Measurements from ENCODE around the gene FRMD7.

Gene FRMD7

DNA sequence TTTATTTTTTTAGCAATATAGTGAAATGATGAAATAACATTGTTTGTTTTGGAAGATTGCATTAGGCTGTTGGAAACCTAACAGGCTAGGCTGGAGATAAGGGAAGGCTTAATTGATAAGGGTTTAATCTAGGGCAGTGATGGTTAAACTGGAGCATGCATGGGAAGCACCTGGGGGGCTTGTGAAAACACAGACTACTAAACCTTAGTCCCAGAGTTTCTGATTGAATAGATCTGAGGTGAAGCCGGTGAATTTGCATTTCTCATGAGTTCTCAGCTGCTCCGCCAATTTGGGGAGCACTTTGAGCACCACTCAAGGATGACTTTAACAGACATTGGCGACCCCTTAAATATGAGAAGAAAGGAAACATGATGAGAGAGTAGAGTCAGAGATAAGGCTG lies 93.2 kb downstream of the FRMD7 start:
- DNase-seq (ENCODE audit: low read depth), result no peak

DNA sequence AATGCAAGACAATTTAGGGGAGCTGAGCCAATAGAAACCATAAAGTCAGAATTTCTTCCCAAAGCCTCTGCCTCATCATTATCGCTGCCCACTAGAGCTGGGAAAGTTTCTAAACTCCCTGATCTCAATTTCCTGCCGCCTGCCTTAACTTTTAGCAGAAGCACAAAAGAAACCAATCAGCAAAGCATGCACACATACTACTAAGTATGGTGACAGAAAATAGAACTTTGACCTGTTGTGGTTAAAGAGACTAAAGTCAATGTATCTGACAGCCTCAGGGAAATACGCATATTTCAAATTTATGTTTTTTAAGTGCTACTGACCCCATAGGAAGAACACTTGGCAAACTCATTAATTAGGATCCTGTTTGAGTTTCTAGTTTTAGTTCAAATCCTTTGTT lies 94.7 kb downstream of the FRMD7 start:
- no peak for DNase-seq (ENCODE audit: low read depth)

GRCh38 chrX:132031867-132032266 lies 96.0 kb downstream of the FRMD7 start:
- no peak for DNase-seq (ENCODE audit: low read depth)

DNA sequence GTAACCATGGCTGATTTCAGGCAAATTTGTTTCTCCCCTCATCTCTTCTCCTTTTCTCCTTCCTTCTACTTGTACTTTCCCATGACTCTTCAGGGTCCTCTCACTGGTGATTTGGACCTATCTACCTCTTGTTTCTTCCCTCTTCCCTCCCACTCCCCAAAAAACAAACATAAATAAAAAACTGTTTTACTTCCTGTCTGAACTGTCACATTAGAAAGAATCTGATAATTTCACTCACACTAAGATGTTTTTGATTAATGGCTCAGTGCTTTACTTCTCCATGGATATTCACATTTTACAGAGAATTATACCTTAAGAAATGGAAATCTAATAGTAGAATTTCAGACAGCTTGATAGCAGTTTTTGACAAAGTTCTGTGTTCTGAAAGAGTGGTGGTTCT lies 97.6 kb downstream of the FRMD7 start:
- no peak for DNase-seq (ENCODE audit: low read depth)
